ENCODE measurements around the gene DISC1.

DISC1 gene

GRCh38 chr1:231853588-231854207, 227.1 kb downstream of the DISC1 start:
- TF ChIP-seq POLR2A (IDR thresholded peaks at IDR 0.05; ENCODE audit: low read depth, low read length): no peak
- FAIRE-seq (no peak), DNase-seq (ENCODE audit: insufficient read length, low spot score) (no peak)

DNA sequence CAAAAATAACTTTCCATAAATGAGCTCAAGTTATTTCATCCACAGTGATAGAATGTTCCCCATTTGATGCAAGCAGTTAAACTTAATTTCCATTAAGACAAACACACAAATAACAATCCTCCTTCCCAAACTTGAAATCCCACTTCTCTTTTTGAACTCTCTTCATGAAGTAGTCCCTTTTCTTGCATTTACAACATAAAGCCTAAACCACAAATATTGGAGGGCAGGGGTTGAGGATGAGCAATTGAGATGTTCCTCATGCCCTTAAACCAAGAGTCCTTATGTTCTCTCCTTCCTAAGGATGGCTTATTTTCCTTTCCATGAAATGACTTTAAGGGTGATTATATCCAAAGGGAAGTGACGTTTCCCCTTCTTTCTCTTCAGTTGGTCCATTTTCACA, 228.8 kb downstream of the DISC1 start:
- DNase-seq (ENCODE audit: insufficient read length, low spot score) (no peak), FAIRE-seq (no peak)
- TF ChIP-seq POLR2A (IDR thresholded peaks at IDR 0.05; ENCODE audit: low read depth, low read length): no peak

DNA sequence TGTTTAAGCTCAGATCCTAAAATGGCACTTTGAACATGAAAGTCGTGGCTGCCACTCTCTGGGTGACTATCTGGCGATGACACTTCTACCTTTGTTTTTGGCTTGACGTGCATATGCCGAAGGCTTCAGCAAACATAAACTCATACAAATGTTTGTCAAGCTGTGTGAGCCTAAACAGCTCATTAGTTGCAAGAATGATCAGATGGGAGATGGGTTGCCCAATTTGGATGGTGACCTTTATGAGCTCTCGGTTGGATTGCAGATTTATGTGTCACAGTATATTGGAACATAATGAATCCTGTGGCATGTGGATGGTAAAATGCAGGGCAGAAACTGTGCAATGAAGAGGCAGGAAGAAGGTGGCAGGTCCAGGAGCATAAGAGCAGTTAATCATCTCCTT, 229.3 kb downstream of the DISC1 start:
- FAIRE-seq (no peak), DNase-seq (ENCODE audit: insufficient read length, low spot score) (no peak)
- TF ChIP-seq POLR2A (IDR thresholded peaks at IDR 0.05; ENCODE audit: low read depth, low read length): no peak

- no peak for TF ChIP-seq POLR2A (IDR thresholded peaks at IDR 0.05; ENCODE audit: low read depth, low read length)
- DNase-seq (ENCODE audit: insufficient read length, low spot score) (no peak), FAIRE-seq (no peak)
Observed at GRCh38 chr1:231856426-231856825, 229.8 kb downstream of the DISC1 start.

- FAIRE-seq: no peak
- no peak for TF ChIP-seq POLR2A (IDR thresholded peaks at IDR 0.05; ENCODE audit: low read depth, low read length)
- no peak for DNase-seq (ENCODE audit: insufficient read length, low spot score)
Observed at GRCh38 chr1:231856894-231857293, 230.3 kb downstream of the DISC1 start.

DNA sequence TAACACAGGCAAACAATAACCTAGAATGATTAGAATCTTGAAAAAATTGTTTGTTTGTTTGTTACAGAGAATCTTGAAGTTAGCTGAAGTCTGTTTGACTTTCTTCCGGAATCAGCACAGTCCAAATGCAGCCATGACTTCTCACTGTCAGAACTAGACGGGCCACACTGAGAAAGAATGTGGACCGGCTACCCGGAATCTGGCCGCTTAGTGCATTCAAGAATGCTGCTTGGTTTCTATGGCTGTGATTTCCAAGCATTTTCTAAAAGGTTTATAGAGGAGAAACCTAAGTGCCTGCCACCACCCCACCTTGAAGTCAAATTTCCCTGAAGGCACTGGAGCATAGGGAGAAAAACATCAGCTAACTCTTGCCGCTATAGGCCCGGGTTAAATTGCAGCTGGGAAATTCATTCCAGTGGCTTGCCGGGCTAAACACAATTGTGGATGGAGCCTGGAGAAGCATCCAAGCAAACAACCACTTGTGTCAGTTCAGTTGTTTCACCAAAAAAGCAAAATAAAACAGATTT, 231.1 kb downstream of the DISC1 start:
- DNase-seq (ENCODE audit: insufficient read length, low spot score): no peak
- TF ChIP-seq POLR2A (IDR thresholded peaks at IDR 0.05; ENCODE audit: low read depth, low read length): no peak
- FAIRE-seq: no peak

- FAIRE-seq (no peak), DNase-seq (ENCODE audit: insufficient read length, low spot score) (no peak)
- no peak for TF ChIP-seq POLR2A (IDR thresholded peaks at IDR 0.05; ENCODE audit: low read depth, low read length)
Observed at GRCh38 chr1:231860221-231861088, 233.9 kb downstream of the DISC1 start.

DNA sequence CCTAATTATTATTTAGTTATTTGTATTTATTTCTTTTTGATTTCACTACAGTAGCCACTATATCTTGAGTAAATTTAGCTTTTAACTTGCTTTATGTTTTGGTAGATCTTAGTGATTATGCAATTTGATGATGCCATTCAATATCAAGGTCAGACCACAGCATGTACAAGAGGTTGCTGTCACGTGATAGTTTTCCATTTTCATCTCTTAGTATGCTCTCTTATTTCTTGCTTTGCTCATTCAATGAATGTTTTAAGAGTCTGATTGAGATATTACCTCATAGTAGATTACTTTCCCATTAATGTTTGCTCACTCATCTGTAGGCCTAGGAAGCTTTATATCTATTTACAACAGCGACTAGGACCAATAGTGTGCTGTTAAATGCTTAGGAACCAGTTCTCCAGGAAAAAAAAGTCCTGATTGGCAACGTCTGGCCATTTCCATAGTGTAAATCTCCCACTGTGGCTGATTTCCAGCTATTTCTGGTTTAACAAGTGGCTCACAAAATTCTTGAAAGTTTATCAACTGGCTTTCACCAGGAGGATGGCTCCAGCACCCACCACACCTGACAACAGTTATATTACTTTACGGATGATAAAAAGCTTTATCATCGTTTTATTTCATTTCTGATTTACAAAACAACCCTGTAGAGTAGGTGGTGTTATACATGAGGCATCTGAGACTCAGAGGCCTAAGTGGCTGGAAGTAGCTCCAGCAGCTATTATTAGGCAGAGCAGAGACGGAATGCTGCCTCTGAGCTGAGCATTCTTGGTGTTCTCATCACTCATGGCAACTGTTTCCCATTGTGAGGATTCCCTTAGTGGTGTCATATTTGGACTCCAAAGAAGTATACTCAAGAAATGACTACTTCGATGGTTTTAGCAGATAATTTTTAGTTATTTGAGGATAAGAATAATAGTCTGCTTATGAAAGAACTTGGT, 235.2 kb downstream of the DISC1 start:
- DNase-seq (ENCODE audit: insufficient read length, low spot score): no peak
- FAIRE-seq: no peak
- TF ChIP-seq POLR2A (IDR thresholded peaks at IDR 0.05; ENCODE audit: low read depth, low read length): no peak

DNA sequence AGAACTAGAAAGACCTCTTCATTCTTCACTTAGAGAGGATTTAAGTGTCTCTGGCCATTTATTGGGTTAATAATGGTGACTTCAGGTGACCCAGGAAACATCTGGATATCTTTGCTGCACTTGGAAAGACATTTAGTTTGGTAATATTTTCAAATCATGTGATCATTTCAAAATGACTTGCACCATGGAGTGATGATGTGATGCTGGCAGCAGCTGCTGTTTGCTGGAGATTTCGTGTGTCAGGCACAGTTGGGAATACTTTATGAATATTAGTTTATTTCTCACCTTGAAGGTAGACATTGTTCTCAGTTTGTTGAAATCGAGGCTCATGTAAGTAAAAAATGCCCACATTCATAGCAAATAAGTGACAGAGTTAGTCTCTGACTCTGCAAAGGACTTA, 236.0 kb downstream of the DISC1 start:
- FAIRE-seq (no peak), DNase-seq (ENCODE audit: insufficient read length, low spot score) (no peak)
- no peak for TF ChIP-seq POLR2A (IDR thresholded peaks at IDR 0.05; ENCODE audit: low read depth, low read length)

GRCh38 chr1:231865331-231865730, 238.7 kb downstream of the DISC1 start:
- DNase-seq (ENCODE audit: insufficient read length, low spot score) (no peak), FAIRE-seq (no peak)
- TF ChIP-seq POLR2A (IDR thresholded peaks at IDR 0.05; ENCODE audit: low read depth, low read length): no peak

GRCh38 chr1:231866392-231867331, 240.1 kb downstream of the DISC1 start:
- no peak for DNase-seq (ENCODE audit: insufficient read length, low spot score)
- TF ChIP-seq POLR2A (IDR thresholded peaks at IDR 0.05; ENCODE audit: low read depth, low read length): no peak
- no peak for FAIRE-seq

- DNase-seq (ENCODE audit: insufficient read length, low spot score) (no peak), FAIRE-seq (no peak)
- no peak for TF ChIP-seq POLR2A (IDR thresholded peaks at IDR 0.05; ENCODE audit: low read depth, low read length)
Observed at GRCh38 chr1:231867607-231868006, 241.0 kb downstream of the DISC1 start.

GRCh38 chr1:231869364-231869763, 242.8 kb downstream of the DISC1 start:
- DNase-seq (ENCODE audit: insufficient read length, low spot score) (no peak), FAIRE-seq (no peak)
- no peak for TF ChIP-seq POLR2A (IDR thresholded peaks at IDR 0.05; ENCODE audit: low read depth, low read length)
